K562 (cell line): ENCODE measurements around the gene OR1I1. TPM values are rescaled to one million over a fixed set of nuclear protein-coding genes. Genes with fewer than 3 reads are reported as not detected.

ENCODE experiments used
- ATAC-seq: fragments of 200-7000 bp; cut with Tn5 transposase; 3 replicates; pipeline ENCODE4 v1.9.1; 2020; ENCODE audit warnings: moderate library complexity
- BruUV-seq: library from RNA; stranded (reverse); fragments of 400-500 nt; replicated peaks from 2 replicates; lab custom pipeline; 2021; lab: Mats Ljungman, UMichigan
- CTCF ChIA-PET: fragments of 300-600 bp; formaldehyde crosslinking; extraction: SDS; loops from one replicate; lab custom pipeline; 2021; ENCODE audit warnings: low intra/inter-chr PET ratio; lab: Yijun Ruan, JAX
- POLR2A ChIA-PET: fragments of 300-600, 350-650 bp; sonication (Branson Sonifier 250); formaldehyde crosslinking; extraction: SDS; loops from one replicate; lab custom pipeline; 2021; ENCODE audit warnings: antibody characterized with exemption, inconsistent platforms; lab: Yijun Ruan, JAX
- DNase-seq, 4 experiments: peaks; one replicate each; pipeline versions ENCODE4 v3.0.0 to v3.0.0-alpha.2; 2011 to 2018; ENCODE audit warnings: low spot score in 3 of 4, mixed read lengths in 3 of 4; ENCODE audit errors: extremely low read depth in 1 of 4
- FAIRE-seq: peaks from 2 replicates; lab custom pipeline; 2011; peaks lifted over from hg19 to GRCh38; lab: Jason Lieb, UNC
- H2AFZ ChIP-seq: 2 replicates; pipeline ENCODE4 v1.6.0; 2011; ENCODE audit warnings: low read depth, low read length, control low read depth, inconsistent platforms
- H3K27ac ChIP-seq: fragments of 200-600 bp; 3 replicates; pipeline ENCODE4 v1.8.0; 2011; ENCODE audit warnings: low read depth, mild to moderate bottlenecking, control low read depth, inconsistent platforms, low read length, moderate library complexity, mixed read lengths; ENCODE audit errors: extremely low read depth
- H3K27me3 ChIP-seq, 2 experiments: fragments of 300-600 bp in 1 of 2; 2 replicates in 1 of 2; 3 replicates in 1 of 2; pipeline versions ENCODE4 v1.6.0 to v1.8.0; 2011; ENCODE audit warnings: inconsistent platforms in 2 of 2, low read length in 2 of 2, mild to moderate bottlenecking in 1 of 2, mixed read lengths in 1 of 2, moderate library complexity in 1 of 2; ENCODE audit not compliant: control insufficient read depth in 2 of 2, insufficient read depth in 2 of 2
- H3K36me3 ChIP-seq: fragments of 300-600 bp; 3 replicates; pipeline ENCODE4 v1.8.0; 2011; ENCODE audit warnings: mild to moderate bottlenecking, low read length, inconsistent platforms; ENCODE audit not compliant: control insufficient read depth, insufficient read depth
- H3K4me1 ChIP-seq, 2 experiments: fragments of 200-600 bp in 1 of 2; replicated peaks in 1 of 2; 2 replicates in 1 of 2; 3 replicates in 1 of 2; pipeline versions ENCODE4 v1.5.1 to v1.8.0; 2011; ENCODE audit warnings: inconsistent platforms in 2 of 2, low read length in 2 of 2, mild to moderate bottlenecking in 1 of 2, mixed read lengths in 1 of 2, moderate library complexity in 1 of 2; ENCODE audit not compliant: control insufficient read depth in 2 of 2, insufficient read depth in 2 of 2
- H3K4me2 ChIP-seq: 2 replicates; pipeline ENCODE4 v1.6.1; 2011; ENCODE audit warnings: low read length, control low read depth, inconsistent platforms, mixed read lengths; ENCODE audit not compliant: insufficient read depth
- H3K4me3 ChIP-seq: fragments of 200-600 bp; sonication (generic), shearing (Covaris generic); 2 replicates; pipeline ENCODE4 v1.5.1; 2016; ENCODE audit warnings: control low read depth, inconsistent platforms
- H3K79me2 ChIP-seq: fragments of 200-600 bp; 3 replicates; pipeline ENCODE4 v1.8.0; 2011; ENCODE audit warnings: low read length, inconsistent platforms; ENCODE audit not compliant: control insufficient read depth, insufficient read depth
- H3K9ac ChIP-seq, 2 experiments: 2 replicates each; pipeline versions ENCODE4 v1.6.0 to v1.6.1; 2011; ENCODE audit warnings: low read depth in 2 of 2, low read length in 2 of 2, control low read depth in 1 of 2, inconsistent platforms in 1 of 2, mild to moderate bottlenecking in 1 of 2, mixed read lengths in 1 of 2; ENCODE audit not compliant: insufficient read depth in 1 of 2
- H3K9me1 ChIP-seq: one replicate; pipeline ENCODE4 v1.6.0; 2011; ENCODE audit warnings: inconsistent platforms, mild to moderate bottlenecking, low read length, moderate library complexity; ENCODE audit not compliant: control insufficient read depth, insufficient read depth
- H3K9me3 ChIP-seq: replicated peaks from 2 replicates; pipeline ENCODE4 v1.5.1; 2011; ENCODE audit warnings: low read depth, low read length, inconsistent platforms; ENCODE audit not compliant: control insufficient read depth, insufficient read depth
- H4K20me1 ChIP-seq: replicated peaks from 2 replicates; pipeline ENCODE4 v1.6.1; 2011; ENCODE audit warnings: low read length, inconsistent platforms, mixed read lengths; ENCODE audit not compliant: control insufficient read depth, insufficient read depth
- PML ChIP-seq: IDR thresholded peaks from 2 replicates; pipeline ENCODE4 v1.6.1; 2012; ENCODE audit warnings: low read length, inconsistent platforms
- ZBTB11 ChIP-seq, 3 experiments: fragments of 200-800 bp in 1 of 3; fragments of 250-450 bp in 1 of 3; fragments of 450-650 bp in 1 of 3; sonication (Bioruptor Pico) in 1 of 3; sonication (Bioruptor generic) in 1 of 3; formaldehyde crosslinking in 1 of 3; IDR thresholded peaks; 2 replicates each; pipeline versions ENCODE4 v1.6.1 to v1.8.0; 2016 to 2022; ENCODE audit warnings: mild to moderate bottlenecking in 2 of 3, missing genetic modification characterization in 2 of 3, missing compliant biosample characterization in 1 of 3, moderate library complexity in 1 of 3
- WGBS: fragments of 100-300 bp; shearing (Covaris generic); methylation state at CpG from one replicate; pipeline ENCODE4 v1.1.6; 2016; ENCODE audit warnings: low coverage, mixed read lengths; ENCODE audit not compliant: insufficient coverage; ENCODE audit errors: missing lambda C conversion rate; 5-methylcytosine and 5-hydroxymethylcytosine counted together
- in situ Hi-C: fragments of 300-500 bp; cut with MboI; formaldehyde crosslinking; loops from 4 replicates; pipeline ENCODE4 v1.15.0; 2018; ENCODE audit warnings: inconsistent platforms, mixed read lengths
- intact Hi-C: fragments of 100-400 bp; cut with micrococcal nuclease; formaldehyde crosslinking; loops from 2 replicates; pipeline ENCODE4 v1.14.2; 2022
- polyA plus RNA-seq, 8 experiments: library from polyadenylated mRNA; depleted of rRNA in 4 of 8; stranded (reverse) in 5 of 8; unstranded in 3 of 8; fragments of >200 nt; fragmentation: Nextera tagmentation in 2 of 8; fragmentation: Illumina TruSeq in 1 of 8; extraction: Ambion mirVana in 2 of 8; extraction: Trizol in 1 of 8; gene quantifications; 2 replicates each; pipeline versions ENCODE4 v1.2.1 to v1.2.3, GENCODE V29; 2011 to 2014; ENCODE audit warnings: inconsistent platforms in 1 of 8, missing spikeins in 1 of 8
- total RNA-seq, 7 experiments: library from RNA; depleted of rRNA in 6 of 7; stranded (reverse); fragments of >200 nt in 6 of 7; fragmentation: Illumina TruSeq in 2 of 7; extraction: Trizol in 2 of 7; gene quantifications; 2 replicates each; pipeline versions ENCODE4 v1.2.1 to v1.2.3, GENCODE V29; 2011 to 2021; ENCODE audit warnings: low replicate concordance in 1 of 7

Gene OR1I1
- total and polyA plus RNA-seq, 9 of the 15 experiments (the other 6 are each of a cell fraction or from before 2014, with no cell fraction given), result not detected

- Histone ChIP-seq H3K4me2 (no peak overlapping the region), H3K27me3 (peaks cover 9 to 31% of the 10 kb centered on the region in 2 experiments; a peak in 3 of 5 replicates), H3K36me3 (no peaks in the 10 kb centered on the region), H2AFZ (no peak overlapping the region), H3K9me3 (no peaks in the 10 kb centered on the region), H4K20me1 (no peaks in the 10 kb centered on the region), H3K79me2 (no peaks in the 10 kb centered on the region), H3K9me1 (no peaks in the 10 kb centered on the region), H3K9ac (no peak overlapping the region), H3K4me1 (peaks cover 5 to 8% of the 10 kb centered on the region in 2 experiments; a peak in 3 of 5 replicates), H3K27ac (no peak overlapping the region), H3K4me3 (no peak overlapping the region)
- intact Hi-C loops (no loop called here), in situ Hi-C loops (no loop called here)
- 6% methylated on average over 16 of the region's 16 CpGs for WGBS
- DNase-seq (no peak), FAIRE-seq (no peak), ATAC-seq (no peak)
- TF ChIP-seq PML, result no peak
- no peak for TF ChIP-seq ZBTB11 (CRISPR knock-in tag; IDR thresholded peaks at IDR 0.05)
- POLR2A ChIA-PET, result no interaction called here
- BruUV-seq, result no TSS peak
- CTCF ChIA-PET, result no interaction called here
These were observed 48.0 kb downstream of the OR1I1 start for GRCh38 chr19:15129856-15130585.
